HCT116 (cell line): ENCODE measurements around the gene PSAP. TPM values are rescaled to one million over a fixed set of nuclear protein-coding genes. Genes with fewer than 3 reads are reported as not detected.

ENCODE experiments used
- ATAC-seq: fragments of 200-7000 bp; cut with Tn5 transposase; 2 replicates; pipeline ENCODE4 v1.9.1; 2020; ENCODE audit warnings: mild to moderate bottlenecking, moderate library complexity
- BruUV-seq: library from RNA; stranded (reverse); fragments of 400-500 nt; replicated peaks from 2 replicates; lab custom pipeline; 2021; lab: Mats Ljungman, UMichigan
- CTCF ChIA-PET: fragments of 300-600 bp; sonication (Branson Sonifier 250); formaldehyde crosslinking; loops from one replicate; lab custom pipeline; 2021; ENCODE audit warnings: antibody characterized with exemption; lab: Charles Lee
- POLR2A ChIA-PET: fragments of 300-600, 350-600 bp; sonication (Branson Sonifier 250); formaldehyde crosslinking; loops from one replicate; lab custom pipeline; 2021; ENCODE audit warnings: antibody characterized with exemption; lab: Charles Lee
- RAD21 ChIA-PET, 2 experiments: fragments of 300-600 bp; sonication (Branson Sonifier 250); formaldehyde crosslinking; loops; one replicate each; lab custom pipeline; 2023; ENCODE audit warnings: low total read pairs in 2 of 2; ENCODE audit not compliant: uncharacterized antibody in 2 of 2, unreplicated experiment in 2 of 2, low non-redundant PET in 1 of 2; lab: Charles Lee
- DNase-seq: peaks from one replicate; pipeline ENCODE4 v3.0.0-alpha.2; 2010; ENCODE audit warnings: low read depth, low spot score
- H2AFZ ChIP-seq: fragments of 200-600 bp; shearing (Covaris generic), sonication (generic); 2 replicates; pipeline ENCODE4 v1.6.1; 2017; ENCODE audit warnings: low read depth, mixed run types, mixed read lengths, antibody characterized with exemption, low read length; ENCODE audit not compliant: poor library complexity, severe bottlenecking
- H3K27ac ChIP-seq: 2 replicates; pipeline ENCODE4 v1.5.1; 2012; ENCODE audit warnings: low read depth, low read length
- H3K27me3 ChIP-seq: fragments of 200-600 bp; sonication (generic); 2 replicates; pipeline ENCODE4 v1.6.1; 2016; ENCODE audit warnings: mixed run types, low read length, mixed read lengths; ENCODE audit not compliant: insufficient read depth
- H3K36me3 ChIP-seq, 2 experiments: fragments of 200-500 bp in 1 of 2; fragments of 200-600 bp in 1 of 2; sonication (Bioruptor generic) in 1 of 2; sonication (generic) in 1 of 2; 2 replicates each; pipeline versions ENCODE4 v1.5.1 to v1.6.1; 2014 to 2016; ENCODE audit warnings: low read length in 2 of 2, inconsistent platforms in 1 of 2, mixed read lengths in 1 of 2, mixed run types in 1 of 2; ENCODE audit not compliant: insufficient read depth in 2 of 2, control insufficient read depth in 1 of 2
- H3K4me1 ChIP-seq, 2 experiments: fragments of 200-600 bp in 1 of 2; sonication (generic) in 1 of 2; 2 replicates each; pipeline versions ENCODE4 v1.5.1 to v1.6.1; 2012 to 2017; ENCODE audit warnings: low read length in 2 of 2, inconsistent platforms in 1 of 2, mild to moderate bottlenecking in 1 of 2, mixed read lengths in 1 of 2, mixed run types in 1 of 2, moderate library complexity in 1 of 2; ENCODE audit not compliant: insufficient read depth in 2 of 2, control insufficient read depth in 1 of 2
- H3K4me2 ChIP-seq: fragments of 200-600 bp; sonication (generic); 2 replicates; pipeline ENCODE4 v1.6.1; 2017; ENCODE audit warnings: mixed run types, low read length, mixed read lengths
- H3K4me3 ChIP-seq, 2 experiments: fragments of 200-600 bp in 1 of 2; sonication (generic) in 1 of 2; replicated peaks in 1 of 2; 2 replicates each; pipeline ENCODE4 v1.5.1; 2011 to 2016; ENCODE audit warnings: low read length in 2 of 2, control low read depth in 1 of 2, low read depth in 1 of 2, mild to moderate bottlenecking in 1 of 2, mixed read lengths in 1 of 2, mixed run types in 1 of 2
- H3K79me2 ChIP-seq: fragments of 200-600 bp; sonication (generic); 2 replicates; pipeline ENCODE4 v1.6.1; 2017; ENCODE audit warnings: mild to moderate bottlenecking, mixed run types, low read length, moderate library complexity, mixed read lengths; ENCODE audit not compliant: insufficient read depth
- H3K9ac ChIP-seq: fragments of 200-600 bp; sonication (generic); 2 replicates; pipeline ENCODE4 v1.6.1; 2016; ENCODE audit warnings: low read length, mixed read lengths
- H3K9me2 ChIP-seq: fragments of 200-600 bp; sonication (generic), shearing (Covaris generic); 2 replicates; pipeline ENCODE4 v1.6.1; 2017; ENCODE audit warnings: mixed run types, mild to moderate bottlenecking, moderate library complexity; ENCODE audit not compliant: insufficient read depth
- H3K9me3 ChIP-seq, 2 experiments: fragments of 200-500 bp in 1 of 2; fragments of 200-600 bp in 1 of 2; sonication (Bioruptor generic) in 1 of 2; sonication (generic) in 1 of 2; 2 replicates each; pipeline ENCODE4 v1.6.1; 2014 to 2017; ENCODE audit warnings: low read length in 2 of 2, mixed read lengths in 2 of 2, inconsistent platforms in 1 of 2, low read depth in 1 of 2, mild to moderate bottlenecking in 1 of 2, mixed run types in 1 of 2, moderate library complexity in 1 of 2; ENCODE audit not compliant: control insufficient read depth in 1 of 2, insufficient read depth in 1 of 2
- H4K20me1 ChIP-seq: fragments of 200-600 bp; sonication (generic), shearing (Covaris generic); 2 replicates; pipeline ENCODE4 v1.6.1; 2017; ENCODE audit warnings: mixed run types, mild to moderate bottlenecking, moderate library complexity; ENCODE audit not compliant: insufficient read depth
- CBX3 ChIP-seq: IDR thresholded peaks from 2 replicates; pipeline ENCODE4 v1.6.1; 2012; ENCODE audit warnings: low read depth
- CEBPB ChIP-seq: IDR thresholded peaks from 2 replicates; pipeline ENCODE4 v1.6.1; 2012; ENCODE audit warnings: low read depth
- ELF1 ChIP-seq: IDR thresholded peaks from 2 replicates; pipeline ENCODE4 v1.6.1; 2012; ENCODE audit warnings: low read depth, borderline replicate concordance
- EZH2 ChIP-seq: fragments of 200-600 bp; sonication (generic); IDR thresholded peaks from 2 replicates; pipeline ENCODE4 v1.6.1; 2017; ENCODE audit warnings: antibody characterized with exemption, mixed run types
- FOSL1 ChIP-seq: IDR thresholded peaks from 2 replicates; pipeline ENCODE4 v1.6.1; 2012; ENCODE audit warnings: low read depth
- JUND ChIP-seq: IDR thresholded peaks from 2 replicates; pipeline ENCODE4 v1.6.1; 2012
- POLR2A ChIP-seq: IDR thresholded peaks from 2 replicates; pipeline ENCODE4 v1.7.0; 2011; ENCODE audit warnings: borderline replicate concordance; ENCODE audit not compliant: insufficient read depth, insufficient read length; ENCODE audit errors: extremely low read depth
- POLR2AphosphoS5 ChIP-seq: IDR thresholded peaks from 2 replicates; pipeline ENCODE4 v1.6.1; 2011; ENCODE audit warnings: mild to moderate bottlenecking, low read depth, low read length, moderate library complexity
- RAD21 ChIP-seq: IDR thresholded peaks from 2 replicates; pipeline ENCODE4 v1.6.1; 2012; ENCODE audit warnings: low read depth, mild to moderate bottlenecking
- TCF7L2 ChIP-seq: IDR thresholded peaks from 2 replicates; pipeline ENCODE4 v1.7.0; 2011; ENCODE audit warnings: borderline replicate concordance, inconsistent platforms; ENCODE audit not compliant: insufficient read depth, insufficient read length; ENCODE audit errors: extremely low read depth
- YY1 ChIP-seq: IDR thresholded peaks from 2 replicates; pipeline ENCODE4 v1.6.1; 2011; ENCODE audit warnings: low read length, low read depth, moderate library complexity, mild to moderate bottlenecking; ENCODE audit not compliant: insufficient replicate concordance; ENCODE audit errors: extremely low read depth
- ZFX ChIP-seq: fragments of 450-650 bp; IDR thresholded peaks from 2 replicates; pipeline ENCODE4 v1.6.1; 2017
- ZNF274 ChIP-seq: fragments of 200-500 bp; sonication (Bioruptor generic); IDR thresholded peaks from 2 replicates; pipeline ENCODE4 v1.6.1; 2014; ENCODE audit warnings: mild to moderate bottlenecking, low read depth, low read length, inconsistent platforms
- intact Hi-C: fragments of 100-400 bp; cut with micrococcal nuclease; formaldehyde crosslinking; loops from 2 replicates; pipeline ENCODE4 v1.10.0; 2022
- total RNA-seq: library from RNA; stranded (reverse); gene quantifications from one replicate; pipeline ENCODE4 v1.2.1, GENCODE V29; 2021; ENCODE audit not compliant: unreplicated experiment
- TF ChIP-seq, protein P1 (sequence below), 3 experiments: fragments of 200-600 bp in 1 of 3; sonication (generic) in 1 of 3; IDR thresholded peaks in 2 of 3; conservative IDR thresholded peaks in 1 of 3; 2 replicates each; pipeline ENCODE4 v1.5.1; 2012 to 2017; ENCODE audit warnings: low read depth in 2 of 3, low read length in 2 of 3, antibody characterized with exemption in 1 of 3, borderline replicate concordance in 1 of 3, control low read depth in 1 of 3, mild to moderate bottlenecking in 1 of 3, mixed read lengths in 1 of 3, mixed run types in 1 of 3, moderate library complexity in 1 of 3; ENCODE audit not compliant: insufficient read depth in 1 of 3
- TF ChIP-seq, protein P2 (sequence below): IDR thresholded peaks from 2 replicates; pipeline ENCODE4 v1.6.1; 2012; ENCODE audit warnings: low read depth
- TF ChIP-seq, protein P3 (sequence below): IDR thresholded peaks from 2 replicates; pipeline ENCODE4 v1.6.1; 2012

PSAP gene
- total RNA-seq, 1 experiment from 2014 or later = 444 TPM

DNA sequence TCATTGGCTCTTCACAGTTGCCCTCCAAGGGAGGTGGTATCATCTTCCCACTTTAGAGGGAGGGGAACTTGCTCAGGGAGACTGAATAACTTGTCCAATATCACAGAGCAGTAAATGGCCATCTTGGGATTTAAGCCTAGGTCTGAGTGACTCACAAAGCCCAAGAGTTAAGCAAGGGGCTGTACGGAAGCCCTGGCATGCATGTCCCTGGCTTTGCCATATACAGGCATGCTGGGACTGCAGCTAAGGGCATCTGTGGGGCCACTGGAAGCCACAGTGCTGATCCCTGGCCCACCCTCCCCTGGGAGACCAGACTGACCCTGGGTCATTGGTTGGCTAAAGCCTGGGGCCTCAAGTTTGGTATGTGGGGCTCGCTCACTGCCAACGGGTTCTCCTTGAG lies 80.8 kb downstream of the PSAP start:
- BruUV-seq = no TSS peak
- CTCF ChIA-PET = no interaction called here
- H3K4me2 ChIP-seq = peak overlapping the region; percentile 85; the same call in 1 of the 2 replicates
- H3K9ac ChIP-seq = no peak overlapping the region
- peaks cover 76 to 95% of the 10 kb centered on the region in 2 experiments for H3K4me1 ChIP-seq
- RAD21 ChIA-PET = no interaction called here
- no peak for DNase-seq
- no peaks in the 10 kb centered on the region for H4K20me1 ChIP-seq
- no peak overlapping the region for H3K27ac ChIP-seq
- no peak overlapping the region for H3K4me3 ChIP-seq
- POLR2A ChIA-PET = no interaction called here
- intact Hi-C loops = loop anchor here (5.0 kb wide), 1 partner anchor 73 kb away; no protein-coding TSS in a partner anchor
- TF ChIP-seq CBX3 (no peak), JUND (no peak), TCF7L2 (no peak), EZH2 (no peak), FOSL1 (no peak), ZFX (no peak), CEBPB (no peak), YY1 (no peak), POLR2AphosphoS5 (no peak), ZNF274 (no peak), ELF1 (no peak), POLR2A (no peak), RAD21 (no peak)
- TF ChIP-seq, protein P1, sequence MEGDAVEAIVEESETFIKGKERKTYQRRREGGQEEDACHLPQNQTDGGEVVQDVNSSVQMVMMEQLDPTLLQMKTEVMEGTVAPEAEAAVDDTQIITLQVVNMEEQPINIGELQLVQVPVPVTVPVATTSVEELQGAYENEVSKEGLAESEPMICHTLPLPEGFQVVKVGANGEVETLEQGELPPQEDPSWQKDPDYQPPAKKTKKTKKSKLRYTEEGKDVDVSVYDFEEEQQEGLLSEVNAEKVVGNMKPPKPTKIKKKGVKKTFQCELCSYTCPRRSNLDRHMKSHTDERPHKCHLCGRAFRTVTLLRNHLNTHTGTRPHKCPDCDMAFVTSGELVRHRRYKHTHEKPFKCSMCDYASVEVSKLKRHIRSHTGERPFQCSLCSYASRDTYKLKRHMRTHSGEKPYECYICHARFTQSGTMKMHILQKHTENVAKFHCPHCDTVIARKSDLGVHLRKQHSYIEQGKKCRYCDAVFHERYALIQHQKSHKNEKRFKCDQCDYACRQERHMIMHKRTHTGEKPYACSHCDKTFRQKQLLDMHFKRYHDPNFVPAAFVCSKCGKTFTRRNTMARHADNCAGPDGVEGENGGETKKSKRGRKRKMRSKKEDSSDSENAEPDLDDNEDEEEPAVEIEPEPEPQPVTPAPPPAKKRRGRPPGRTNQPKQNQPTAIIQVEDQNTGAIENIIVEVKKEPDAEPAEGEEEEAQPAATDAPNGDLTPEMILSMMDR (IDR thresholded peaks at IDR 0.05 in 2 of 3, conservative IDR thresholded peaks at IDR 0.05 in 1 of 3; ENCODE audit: borderline replicate concordance in 1 of 3, insufficient read depth in 1 of 3, low read depth in 2 of 3, low read length in 2 of 3) = no peak
- TF ChIP-seq, protein P2, sequence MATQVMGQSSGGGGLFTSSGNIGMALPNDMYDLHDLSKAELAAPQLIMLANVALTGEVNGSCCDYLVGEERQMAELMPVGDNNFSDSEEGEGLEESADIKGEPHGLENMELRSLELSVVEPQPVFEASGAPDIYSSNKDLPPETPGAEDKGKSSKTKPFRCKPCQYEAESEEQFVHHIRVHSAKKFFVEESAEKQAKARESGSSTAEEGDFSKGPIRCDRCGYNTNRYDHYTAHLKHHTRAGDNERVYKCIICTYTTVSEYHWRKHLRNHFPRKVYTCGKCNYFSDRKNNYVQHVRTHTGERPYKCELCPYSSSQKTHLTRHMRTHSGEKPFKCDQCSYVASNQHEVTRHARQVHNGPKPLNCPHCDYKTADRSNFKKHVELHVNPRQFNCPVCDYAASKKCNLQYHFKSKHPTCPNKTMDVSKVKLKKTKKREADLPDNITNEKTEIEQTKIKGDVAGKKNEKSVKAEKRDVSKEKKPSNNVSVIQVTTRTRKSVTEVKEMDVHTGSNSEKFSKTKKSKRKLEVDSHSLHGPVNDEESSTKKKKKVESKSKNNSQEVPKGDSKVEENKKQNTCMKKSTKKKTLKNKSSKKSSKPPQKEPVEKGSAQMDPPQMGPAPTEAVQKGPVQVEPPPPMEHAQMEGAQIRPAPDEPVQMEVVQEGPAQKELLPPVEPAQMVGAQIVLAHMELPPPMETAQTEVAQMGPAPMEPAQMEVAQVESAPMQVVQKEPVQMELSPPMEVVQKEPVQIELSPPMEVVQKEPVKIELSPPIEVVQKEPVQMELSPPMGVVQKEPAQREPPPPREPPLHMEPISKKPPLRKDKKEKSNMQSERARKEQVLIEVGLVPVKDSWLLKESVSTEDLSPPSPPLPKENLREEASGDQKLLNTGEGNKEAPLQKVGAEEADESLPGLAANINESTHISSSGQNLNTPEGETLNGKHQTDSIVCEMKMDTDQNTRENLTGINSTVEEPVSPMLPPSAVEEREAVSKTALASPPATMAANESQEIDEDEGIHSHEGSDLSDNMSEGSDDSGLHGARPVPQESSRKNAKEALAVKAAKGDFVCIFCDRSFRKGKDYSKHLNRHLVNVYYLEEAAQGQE = no peak
- TF ChIP-seq, protein P3, sequence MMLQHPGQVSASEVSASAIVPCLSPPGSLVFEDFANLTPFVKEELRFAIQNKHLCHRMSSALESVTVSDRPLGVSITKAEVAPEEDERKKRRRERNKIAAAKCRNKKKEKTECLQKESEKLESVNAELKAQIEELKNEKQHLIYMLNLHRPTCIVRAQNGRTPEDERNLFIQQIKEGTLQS = no peak
- no peaks in the 10 kb centered on the region for H3K9me3 ChIP-seq
- H3K79me2 ChIP-seq = 0 out of 2 replicates have a peak, but pooled peaks cover 3% of the 10 kb centered on the region
- H3K36me3 ChIP-seq = no peaks in the 10 kb centered on the region
- H2AFZ ChIP-seq = no peak overlapping the region
- no peaks in the 10 kb centered on the region for H3K27me3 ChIP-seq
- H3K9me2 ChIP-seq = no peaks in the 10 kb centered on the region
- no peak for ATAC-seq
